NOMO-1 treated with dmso at 0.1 percent for 144 hours (cell line): ENCODE measurements around the gene CEP192.
"Not testable (repeated sequence)": the region's sequence is repeated elsewhere in the genome, so short reads cannot be mapped to it uniquely, and the experiment has no call there.

Experiments used
- DNase-seq: peaks from one replicate; lab custom pipeline; 2025; ENCODE audit not compliant: unreplicated experiment; lab: John Stamatoyannopoulos, UW

The CEP192 gene

DNA sequence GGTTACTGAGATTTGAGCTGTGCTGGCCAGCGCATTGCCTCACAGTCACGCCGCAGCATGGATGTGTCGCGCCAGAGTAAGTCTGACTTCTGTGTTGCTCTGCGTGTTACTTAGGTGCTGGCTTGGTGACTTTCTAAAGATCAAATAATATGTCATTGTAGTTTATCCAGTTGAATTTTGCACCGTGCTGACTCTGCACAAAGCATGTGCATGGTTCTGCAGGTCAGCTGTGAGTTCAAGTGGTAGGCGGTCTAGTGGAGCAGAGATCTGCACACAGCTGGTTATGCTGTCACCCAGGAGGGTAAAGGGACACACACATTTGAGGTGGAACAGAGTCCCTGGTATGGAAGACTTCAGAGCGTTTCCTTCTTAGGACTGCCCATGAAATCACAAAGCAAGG, 105.1 kb downstream of the CEP192 start:
- no peak for DNase-seq

DNA sequence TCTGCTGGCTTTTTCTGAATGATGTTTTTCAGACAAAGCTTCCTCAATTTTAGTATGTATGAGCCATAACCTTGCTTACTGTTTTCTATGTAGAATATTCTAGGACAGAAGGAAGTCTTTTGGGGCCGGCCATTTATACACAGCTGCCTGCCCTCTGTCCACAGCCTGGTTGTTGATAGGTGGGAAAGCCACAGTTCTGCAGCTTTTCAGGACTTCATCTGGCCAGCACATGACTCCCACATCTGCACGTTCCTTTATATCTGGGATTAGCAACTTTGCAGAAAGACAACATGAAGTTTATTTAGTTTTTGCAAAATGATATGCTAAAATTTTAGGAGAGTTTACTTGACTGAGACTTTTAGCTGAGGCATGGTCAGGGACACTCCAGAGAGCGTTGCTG, 105.6 kb downstream of the CEP192 start:
- DNase-seq: no peak

DNA sequence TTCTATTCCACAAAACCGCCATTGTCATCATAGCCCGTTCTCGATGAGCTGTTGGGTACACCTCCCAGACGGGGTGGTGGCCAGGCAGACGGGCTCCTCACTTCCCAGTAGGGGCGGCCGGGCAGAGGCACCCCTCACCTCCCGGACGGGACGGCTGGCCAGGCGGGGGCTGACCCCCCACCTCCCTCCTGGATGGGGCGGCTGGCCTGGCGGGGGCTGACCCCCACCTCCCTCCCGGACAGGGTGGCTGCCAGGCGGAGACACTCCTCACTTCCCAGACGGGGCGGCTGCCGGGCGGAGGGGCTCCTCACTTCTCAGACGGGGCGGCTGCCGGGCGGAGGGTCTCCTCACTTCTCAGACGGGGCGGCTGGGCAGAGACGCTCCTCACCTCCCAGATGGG, 106.9 kb downstream of the CEP192 start:
- not testable (repeated sequence) for DNase-seq

DNA sequence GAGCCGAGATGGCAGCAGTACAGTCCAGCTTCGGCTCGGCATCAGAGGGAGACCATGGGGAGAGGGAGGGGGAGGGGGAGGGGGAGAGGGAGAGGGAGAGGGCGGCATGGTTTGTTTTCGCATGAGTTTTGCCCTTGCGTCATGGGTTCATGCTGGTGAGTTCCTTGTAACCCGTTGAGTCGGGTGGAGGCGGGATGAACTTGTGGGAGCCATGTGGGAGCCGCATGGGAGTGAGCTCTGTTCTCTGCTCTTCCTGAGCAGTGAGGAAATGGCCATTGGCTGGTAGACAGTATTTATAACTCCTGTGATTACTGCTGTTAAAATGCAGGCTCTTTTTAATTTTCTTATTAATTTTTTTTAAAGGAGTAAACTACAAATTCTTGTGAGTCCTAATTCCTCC, 108.0 kb downstream of the CEP192 start:
- no peak for DNase-seq

DNA sequence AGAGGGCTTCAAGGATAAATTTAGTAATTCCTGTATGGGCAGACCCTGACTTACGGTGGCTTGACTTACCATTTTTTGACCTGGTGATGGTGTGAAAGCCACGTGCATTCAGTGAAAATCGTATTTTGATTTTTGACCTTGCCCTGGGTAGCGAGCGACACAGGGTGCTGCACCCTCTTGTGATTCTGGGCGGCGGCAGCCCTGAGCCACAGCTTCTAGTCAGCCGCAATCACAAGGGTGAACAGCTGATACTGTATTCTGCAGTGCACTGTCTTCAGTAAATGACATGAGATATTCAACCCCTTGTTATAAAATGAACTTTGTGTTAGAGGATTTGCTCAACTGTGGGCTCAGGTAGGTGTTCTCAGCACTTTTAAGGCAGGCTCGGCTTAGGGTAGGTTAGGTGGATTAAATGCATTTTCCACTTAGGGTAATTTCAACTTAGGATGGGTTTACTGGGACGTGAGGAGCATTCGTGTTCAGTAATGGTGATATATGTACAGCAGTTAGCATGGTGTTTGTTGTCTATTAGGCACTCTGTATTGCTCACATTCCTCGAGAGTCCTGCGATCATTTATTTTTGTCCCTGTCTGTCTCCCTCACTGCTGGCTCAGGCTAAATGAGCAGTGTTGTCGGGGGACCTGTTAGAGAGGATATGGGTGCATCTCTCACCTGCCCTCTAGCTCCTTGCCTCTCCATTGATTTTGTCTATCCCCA, 109.9 kb downstream of the CEP192 start:
- DNase-seq: no peak

DNA sequence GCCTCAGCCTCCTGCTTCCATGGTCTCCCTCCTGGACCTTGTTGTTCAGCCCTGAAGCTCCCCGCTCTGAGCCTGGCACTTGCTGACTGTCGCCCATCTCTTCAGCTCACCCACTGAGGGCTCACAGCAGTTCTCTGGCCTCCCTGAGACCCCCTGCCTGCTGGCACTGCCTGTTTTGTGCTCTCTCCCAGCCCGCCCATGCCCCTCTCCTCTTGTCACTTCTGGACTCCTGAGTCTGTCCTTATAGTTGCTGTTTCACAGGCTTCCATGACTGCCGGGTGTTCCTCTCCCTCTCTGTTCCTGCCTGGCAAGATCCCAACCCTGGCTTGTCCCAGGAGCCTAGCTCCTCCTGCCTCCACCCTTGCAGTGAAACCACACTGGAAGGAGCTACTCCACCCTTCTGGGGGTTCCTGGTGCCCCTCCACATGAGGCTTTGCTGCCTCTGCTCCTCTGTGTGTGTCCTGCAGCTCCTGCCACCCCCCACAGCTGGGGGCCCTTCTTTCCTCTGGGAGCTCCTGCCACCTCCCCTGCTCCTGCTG, 110.6 kb downstream of the CEP192 start:
- DNase-seq: no peak

DNA sequence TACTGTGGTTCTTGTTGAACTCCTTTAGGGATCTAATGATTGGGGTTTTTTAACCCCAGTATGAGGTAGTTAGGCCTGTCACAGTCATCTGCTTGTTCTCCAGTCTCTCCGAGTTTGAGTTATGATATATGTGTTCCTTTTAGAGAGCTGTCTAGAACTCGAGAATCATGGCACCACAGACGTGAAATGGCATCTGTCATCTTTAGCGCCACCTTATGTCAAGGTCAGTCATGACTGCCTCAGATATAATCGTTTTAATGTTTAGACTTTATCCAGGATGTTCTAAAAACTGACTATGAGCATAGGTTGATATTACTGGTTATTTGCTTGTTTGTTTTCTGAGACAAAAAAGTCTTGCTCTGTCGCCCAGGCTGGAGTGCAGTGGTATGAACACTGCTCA, 112.2 kb downstream of the CEP192 start:
- DNase-seq: no peak

DNA sequence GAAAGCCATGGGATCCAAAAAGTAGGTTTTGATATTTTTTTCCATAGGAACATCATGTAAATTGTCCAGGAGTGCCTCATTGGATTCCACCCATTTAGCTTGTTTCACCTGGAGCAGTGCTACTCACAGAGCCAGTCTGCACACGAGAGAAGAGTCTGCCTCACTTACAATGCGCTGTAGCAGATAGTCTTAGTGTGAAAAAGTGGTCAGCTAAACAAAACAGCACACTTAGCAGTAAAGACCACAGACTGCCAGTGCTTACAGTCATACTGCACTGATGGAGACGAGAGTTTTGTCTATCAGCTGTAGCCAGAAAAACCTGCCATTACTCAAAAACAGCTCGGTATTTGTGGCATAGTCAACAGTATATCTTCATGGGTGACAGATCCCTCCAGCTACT, 113.9 kb downstream of the CEP192 start:
- no peak for DNase-seq

DNA sequence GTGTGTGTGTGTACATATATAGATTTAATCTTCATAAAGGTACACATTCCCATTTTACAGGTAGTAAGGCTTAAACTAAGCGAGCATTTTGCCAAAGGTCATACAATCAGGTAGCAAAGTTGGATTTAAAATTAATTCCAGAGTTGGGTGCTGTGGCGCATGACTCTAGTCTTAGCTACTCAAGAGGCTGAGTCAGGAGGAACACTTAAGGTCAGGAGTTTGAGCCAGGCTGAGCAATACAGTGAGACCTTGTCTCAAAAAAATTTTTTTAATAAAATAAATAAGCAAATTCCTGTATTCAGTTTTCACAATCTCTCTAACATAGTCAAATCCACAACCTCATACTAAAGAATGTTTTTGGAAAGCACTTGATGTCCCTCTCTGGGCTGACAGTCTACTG, 115.9 kb downstream of the CEP192 start:
- no peak for DNase-seq

DNA sequence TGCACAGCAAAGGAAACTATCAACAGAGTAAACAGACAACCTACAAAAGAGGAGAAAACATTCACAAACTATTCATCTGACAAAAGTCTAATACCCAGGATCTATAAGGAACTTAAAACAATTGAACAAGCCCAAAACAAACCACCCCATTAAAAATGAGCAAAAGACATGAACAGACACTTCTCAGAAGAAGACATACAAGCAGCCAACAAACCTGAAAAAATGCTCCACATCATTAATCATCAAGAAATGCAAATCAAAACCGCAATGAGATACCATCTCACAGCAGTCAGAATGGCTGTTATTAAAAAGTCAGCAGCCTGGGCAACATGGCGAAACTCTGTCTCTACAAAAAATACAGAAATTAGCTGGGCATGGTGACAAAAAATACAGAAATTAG, 117.2 kb downstream of the CEP192 start:
- DNase-seq: no peak

DNA sequence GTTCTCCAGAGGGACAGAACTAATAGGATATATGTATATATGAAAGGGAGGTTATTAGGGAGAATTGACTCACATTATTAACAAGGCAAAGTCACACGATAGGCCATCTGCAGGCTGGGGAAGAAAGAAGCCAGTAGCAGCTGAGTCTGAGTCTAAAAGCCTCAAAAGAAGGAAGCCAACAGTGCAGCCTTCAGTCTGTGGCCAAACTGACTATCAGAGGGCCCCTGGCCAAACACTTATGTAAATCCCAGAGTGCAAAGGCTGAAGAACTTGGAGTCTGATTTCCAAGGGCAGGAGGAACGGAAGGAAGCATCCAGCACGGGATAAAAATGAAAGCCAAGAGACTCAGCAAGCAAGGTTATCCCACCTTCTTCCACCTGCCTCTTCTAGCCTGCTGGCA, 119.4 kb downstream of the CEP192 start:
- no peak for DNase-seq

DNA sequence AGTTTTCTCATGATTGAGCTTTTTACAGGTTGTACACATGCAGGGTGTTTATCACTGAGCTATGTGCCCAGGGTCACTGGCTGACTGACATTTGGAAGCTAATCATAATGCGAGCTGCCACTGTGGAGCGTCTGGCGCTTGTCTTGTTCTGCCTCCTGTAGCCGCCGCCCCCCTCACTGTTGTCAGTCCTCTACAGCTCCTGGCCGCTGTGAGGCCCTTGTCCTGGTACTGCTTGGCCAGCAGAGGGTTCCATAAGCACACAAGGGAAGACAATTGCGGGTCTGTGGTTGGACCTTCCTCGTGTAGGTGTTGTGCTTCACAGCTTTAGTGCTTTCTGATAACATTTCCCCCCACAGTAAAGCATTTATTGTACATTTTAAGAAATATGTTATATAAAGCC, 121.8 kb downstream of the CEP192 start:
- DNase-seq: no peak

DNA sequence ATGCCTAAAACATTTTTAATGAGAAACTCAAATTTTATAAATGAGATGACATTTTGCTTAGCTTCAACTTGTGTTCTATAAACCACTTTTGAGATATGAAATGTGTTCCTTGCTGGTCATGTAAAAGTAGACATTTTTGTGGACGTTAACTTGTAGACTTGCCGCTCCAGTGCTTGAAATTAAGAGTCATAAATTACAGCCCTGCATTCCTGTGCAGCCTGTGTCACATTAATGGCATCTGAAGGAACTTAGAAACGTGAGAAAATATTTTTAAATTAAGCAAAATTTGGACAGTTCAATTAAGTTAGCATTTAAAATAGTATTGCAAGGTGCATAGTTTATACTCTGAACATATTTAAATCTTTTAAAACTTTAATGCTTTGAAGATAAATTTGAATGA, 129.1 kb downstream of the CEP192 start:
- DNase-seq: no peak

DNA sequence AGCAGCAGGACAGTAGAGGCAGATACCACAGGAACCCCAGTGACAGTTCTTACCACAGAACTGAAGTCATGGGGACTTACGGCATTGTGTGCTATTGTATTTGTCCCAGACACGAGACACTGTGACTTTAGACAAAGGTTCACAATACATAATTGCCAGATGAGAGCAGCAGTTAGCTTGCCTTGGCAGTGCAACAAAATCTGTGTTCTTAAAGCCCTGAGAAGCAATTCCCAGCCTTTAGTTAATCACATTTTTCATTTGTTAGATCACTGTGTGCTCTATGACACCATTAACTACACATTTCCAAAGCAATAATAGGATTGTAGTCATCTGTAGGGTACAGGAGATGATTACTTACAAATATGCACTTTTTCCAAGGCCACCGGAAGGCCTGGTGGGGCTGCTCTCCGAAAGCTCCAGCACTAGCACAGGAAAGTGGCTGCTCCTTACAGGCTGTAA, 129.8 kb downstream of the CEP192 start:
- no peak for DNase-seq

DNA sequence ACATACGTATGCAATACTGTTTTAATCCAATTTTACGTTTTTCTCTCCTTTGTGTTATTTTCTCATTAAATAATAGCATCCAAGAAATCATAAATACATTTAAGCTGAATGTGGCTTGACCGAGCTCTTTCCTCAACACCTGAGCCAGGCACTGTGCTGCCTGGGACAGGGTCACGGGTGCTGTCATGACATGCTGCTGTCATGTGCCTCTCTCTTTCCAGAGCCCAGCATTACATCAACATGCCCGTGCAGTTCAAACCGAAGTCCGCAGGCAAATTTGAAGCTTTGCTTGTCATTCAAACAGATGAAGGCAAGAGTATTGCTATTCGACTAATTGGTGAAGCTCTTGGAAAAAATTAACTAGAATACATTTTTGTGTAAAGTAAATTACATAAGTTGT, 133.2 kb downstream of the CEP192 start:
- no peak for DNase-seq

DNA sequence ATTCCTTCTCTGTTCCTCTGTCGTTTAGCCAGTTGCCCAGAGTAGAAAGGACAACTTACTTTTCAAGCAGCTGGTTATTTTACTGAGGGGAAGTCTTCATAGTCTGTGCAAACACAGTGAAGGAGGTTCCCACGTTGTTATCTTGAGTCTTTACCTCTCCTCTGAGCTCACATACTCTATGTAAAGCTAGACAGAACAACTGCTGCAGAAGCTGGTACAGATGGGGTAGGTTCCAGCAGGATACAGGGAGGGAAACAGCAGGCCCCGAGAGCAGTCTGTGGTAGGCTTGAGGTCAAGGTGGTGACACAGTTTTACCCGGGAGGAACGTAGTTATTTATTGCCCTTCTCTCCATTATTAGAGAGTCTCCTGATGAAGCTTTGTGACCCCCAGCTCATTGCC, 134.0 kb downstream of the CEP192 start:
- no peak for DNase-seq

DNA sequence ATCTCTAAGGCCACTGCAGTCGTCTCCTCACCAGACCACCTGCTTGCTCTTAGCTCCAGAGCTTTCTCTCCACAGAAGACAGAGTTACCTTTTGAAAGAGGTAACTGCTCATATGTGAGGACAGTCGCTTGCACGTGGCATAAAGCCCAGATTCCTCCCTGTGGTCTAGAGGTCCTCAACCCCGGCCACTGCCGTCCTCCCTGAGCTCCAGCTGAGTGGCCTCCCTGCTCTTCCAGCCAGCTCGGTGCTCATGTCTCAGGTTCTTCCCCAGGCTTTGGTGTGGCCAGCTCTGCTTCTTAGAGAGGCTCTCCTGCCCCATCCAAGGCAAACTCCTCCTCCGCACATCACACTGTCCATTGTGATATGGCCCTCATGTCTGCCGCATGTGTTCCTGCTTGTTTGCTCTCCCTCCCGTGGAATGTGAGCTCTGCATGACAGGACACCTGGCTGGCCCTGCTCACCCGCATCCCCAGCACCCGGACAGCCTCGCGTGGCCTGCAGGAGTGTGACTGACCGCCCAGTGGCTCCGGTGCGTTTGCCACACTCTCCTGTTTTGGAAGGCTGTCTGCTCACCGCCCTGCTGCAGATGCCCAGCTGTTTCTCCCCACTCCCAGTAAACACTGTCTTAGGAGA, 135.9 kb downstream of the CEP192 start:
- no peak for DNase-seq

DNA sequence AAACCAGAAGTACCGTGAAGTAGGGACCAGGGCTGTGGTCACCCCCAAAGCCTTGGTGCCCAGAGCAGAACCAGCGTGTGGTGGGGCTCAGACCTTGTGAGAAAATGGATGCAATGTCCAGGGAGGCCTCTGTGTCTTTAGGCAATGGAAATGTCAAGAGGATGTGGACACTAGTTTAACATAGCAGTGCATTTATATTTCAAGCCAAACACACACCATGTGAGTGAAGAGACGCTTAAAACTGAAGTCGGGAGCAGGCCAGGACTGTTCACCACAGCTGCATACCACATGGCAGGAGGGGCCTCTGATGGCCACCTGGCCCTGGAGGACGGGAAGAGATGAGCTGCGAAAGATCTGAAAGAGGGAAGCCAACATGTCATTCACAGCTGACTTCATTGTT, 140.1 kb downstream of the CEP192 start:
- DNase-seq: no peak

DNA sequence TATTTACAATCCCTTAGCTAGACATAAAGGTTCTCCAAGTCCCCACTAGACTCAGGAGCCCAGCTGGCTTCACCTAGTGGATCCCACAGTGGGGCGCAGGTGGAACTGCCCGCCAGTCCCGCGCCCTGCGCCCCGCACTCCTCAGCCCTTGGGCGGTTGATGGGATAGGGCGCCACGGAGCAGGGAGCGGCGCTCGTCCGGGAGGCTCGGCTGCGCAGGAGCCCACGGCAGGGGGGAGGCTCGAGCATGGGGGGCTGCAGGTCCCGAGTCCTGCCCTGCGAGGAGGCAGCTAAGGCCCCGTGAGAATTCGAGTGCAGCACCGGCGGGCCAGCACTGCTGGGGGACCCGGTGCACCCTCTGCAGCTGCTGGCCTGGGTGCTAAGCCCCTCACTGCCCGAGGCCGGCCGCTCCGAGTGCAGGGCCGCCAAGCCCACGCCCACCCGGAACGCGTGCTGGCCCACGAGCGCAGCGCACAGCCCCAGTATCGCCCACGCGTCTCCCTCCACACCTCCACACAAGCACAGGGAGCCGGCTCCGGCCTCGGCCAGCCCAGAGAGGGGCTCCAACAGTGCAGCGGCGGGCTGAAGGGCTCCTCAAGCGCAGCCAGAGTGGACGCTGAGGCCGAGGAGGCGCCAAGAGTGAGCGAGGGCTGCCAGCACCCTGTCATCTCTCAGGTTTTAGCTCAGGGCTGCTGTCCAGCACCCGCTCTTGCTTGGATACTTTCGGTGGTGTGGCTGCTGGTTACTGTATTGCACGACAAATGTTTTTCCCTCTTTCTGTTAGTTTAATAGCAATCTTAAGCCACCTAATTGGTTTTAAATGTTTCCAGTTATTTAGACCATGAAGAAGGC, 143.6 kb downstream of the CEP192 start:
- DNase-seq: no peak

DNA sequence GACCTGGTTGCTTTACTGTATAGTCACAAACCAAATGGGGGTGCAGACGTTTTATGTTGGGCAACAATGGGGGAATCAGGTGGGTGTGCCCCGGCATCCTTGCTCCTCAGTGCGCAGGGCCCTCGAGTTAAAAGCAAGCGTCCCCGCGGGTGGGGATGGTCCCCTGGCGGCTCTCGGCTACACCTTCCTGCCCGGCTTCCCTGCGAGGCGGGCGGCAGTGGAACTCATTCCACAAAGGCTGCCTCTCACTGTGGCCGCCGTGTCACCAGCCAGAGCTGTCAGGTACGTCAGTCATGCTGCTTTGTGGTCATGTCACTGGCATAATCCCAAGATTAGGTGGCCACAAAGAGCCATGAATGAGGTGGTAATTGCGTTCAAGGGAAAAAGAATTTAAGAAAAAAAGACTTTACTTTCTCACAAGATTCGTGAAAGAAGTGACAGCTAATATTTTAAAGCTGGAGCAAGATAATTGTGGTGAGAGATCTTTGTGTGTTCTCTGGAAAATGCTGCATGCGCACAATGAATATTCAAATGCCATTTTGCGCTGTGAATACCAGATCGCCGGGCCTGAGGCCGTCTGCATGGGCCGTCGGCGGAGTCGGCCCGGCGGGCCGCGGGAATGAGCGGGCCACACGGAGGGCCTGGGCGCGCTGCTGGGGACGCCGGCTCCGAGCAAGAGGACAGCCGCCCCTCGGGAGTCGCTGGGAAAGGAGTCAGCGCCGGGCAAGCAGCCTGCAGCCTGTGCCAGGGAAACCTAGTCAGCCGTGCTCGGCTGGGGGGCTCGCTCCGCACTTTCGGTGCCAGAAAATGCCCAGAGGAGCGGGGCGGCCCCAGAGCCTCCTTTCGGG, 145.1 kb downstream of the CEP192 start:
- DNase-seq: no peak
